ENCODE measurements around the gene AKT1S1.

GRCh38 chr19:49911381-49912145 lies 34.4 kb upstream of the AKT1S1 start:
- no peak for TF ChIP-seq CTCF (conservative IDR thresholded peaks at IDR 0.05; ENCODE audit: low read length)
- no peak for TF ChIP-seq EZH2phosphoT487 (IDR thresholded peaks at IDR 0.05; ENCODE audit: borderline replicate concordance, low read depth, low read length)
